Keratinocyte (primary cell): ENCODE results near the gene LRIT3.

ENCODE experiments used
- EZH2 ChIP-seq: IDR thresholded peaks from one replicate; pipeline ENCODE4 v1.6.1; 2012; ENCODE audit warnings: inconsistent platforms, mild to moderate bottlenecking, low read length, moderate library complexity
- TF ChIP-seq, protein P1 (sequence below), 3 experiments: IDR thresholded peaks in 1 of 3; conservative IDR thresholded peaks in 1 of 3; optimal IDR thresholded peaks in 1 of 3; 2 replicates in 2 of 3; 3 replicates in 1 of 3; pipeline versions ENCODE3 to v1.5.1; 2011; ENCODE audit warnings: low read length in 3 of 3, mild to moderate bottlenecking in 3 of 3, moderate library complexity in 2 of 3, control low read depth in 1 of 3, inconsistent platforms in 1 of 3; ENCODE audit not compliant: insufficient read depth in 2 of 3; ENCODE audit errors: extremely low read depth in 1 of 3

DNA sequence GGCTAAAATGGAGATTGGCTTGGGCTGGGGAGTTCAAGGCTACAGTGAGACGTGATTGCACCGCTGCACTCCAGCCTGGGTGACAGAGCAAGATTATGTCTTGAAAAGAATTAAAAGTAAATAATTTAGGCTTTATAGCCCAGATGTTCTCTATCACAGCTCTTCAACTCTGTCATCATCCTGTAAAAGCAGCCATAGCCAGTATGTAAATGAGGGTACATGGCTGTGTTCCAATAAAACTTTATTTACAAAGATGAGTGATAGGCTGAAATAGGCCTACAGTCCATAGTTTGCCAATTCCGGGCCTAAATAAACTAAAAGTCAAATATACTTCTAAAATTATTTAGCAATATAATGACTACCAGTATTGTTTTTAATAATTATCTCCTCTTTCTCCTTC is 10.9 kb upstream of the LRIT3 start:
- TF ChIP-seq, protein P1, sequence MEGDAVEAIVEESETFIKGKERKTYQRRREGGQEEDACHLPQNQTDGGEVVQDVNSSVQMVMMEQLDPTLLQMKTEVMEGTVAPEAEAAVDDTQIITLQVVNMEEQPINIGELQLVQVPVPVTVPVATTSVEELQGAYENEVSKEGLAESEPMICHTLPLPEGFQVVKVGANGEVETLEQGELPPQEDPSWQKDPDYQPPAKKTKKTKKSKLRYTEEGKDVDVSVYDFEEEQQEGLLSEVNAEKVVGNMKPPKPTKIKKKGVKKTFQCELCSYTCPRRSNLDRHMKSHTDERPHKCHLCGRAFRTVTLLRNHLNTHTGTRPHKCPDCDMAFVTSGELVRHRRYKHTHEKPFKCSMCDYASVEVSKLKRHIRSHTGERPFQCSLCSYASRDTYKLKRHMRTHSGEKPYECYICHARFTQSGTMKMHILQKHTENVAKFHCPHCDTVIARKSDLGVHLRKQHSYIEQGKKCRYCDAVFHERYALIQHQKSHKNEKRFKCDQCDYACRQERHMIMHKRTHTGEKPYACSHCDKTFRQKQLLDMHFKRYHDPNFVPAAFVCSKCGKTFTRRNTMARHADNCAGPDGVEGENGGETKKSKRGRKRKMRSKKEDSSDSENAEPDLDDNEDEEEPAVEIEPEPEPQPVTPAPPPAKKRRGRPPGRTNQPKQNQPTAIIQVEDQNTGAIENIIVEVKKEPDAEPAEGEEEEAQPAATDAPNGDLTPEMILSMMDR (optimal IDR thresholded peaks at IDR 0.05 in 1 of 3, IDR thresholded peaks at IDR 0.05 in 1 of 3, conservative IDR thresholded peaks at IDR 0.05 in 1 of 3; ENCODE audit: extremely low read depth in 1 of 3, insufficient read depth in 2 of 3, low read length in 3 of 3), result no peak
- TF ChIP-seq EZH2, result no peak
